Erythroblast (primary cell): ENCODE measurements around the gene SBNO2.

Experiments
- GATA1 ChIP-seq: IDR thresholded peaks from 2 replicates; pipeline ENCODE4 v1.6.1; 2011; ENCODE audit warnings: low read depth, mild to moderate bottlenecking, control low read depth, low read length, moderate library complexity
- POLR2A ChIP-seq: IDR thresholded peaks from 2 replicates; pipeline ENCODE4 v1.6.1; 2011; ENCODE audit warnings: mild to moderate bottlenecking, low read length

GRCh38 chr19:1109032-1109551 lies 65.0 kb downstream of the SBNO2 start:
- TF ChIP-seq POLR2A (no peak), GATA1 (no peak)
